ENCODE measurements around the gene SEMA6D. TPM values are rescaled to one million over a fixed set of nuclear protein-coding genes. Genes with fewer than 3 reads are reported as not detected.

Gene SEMA6D
- total RNA-seq, 1 donor from 2014 or later, result not detected

DNA sequence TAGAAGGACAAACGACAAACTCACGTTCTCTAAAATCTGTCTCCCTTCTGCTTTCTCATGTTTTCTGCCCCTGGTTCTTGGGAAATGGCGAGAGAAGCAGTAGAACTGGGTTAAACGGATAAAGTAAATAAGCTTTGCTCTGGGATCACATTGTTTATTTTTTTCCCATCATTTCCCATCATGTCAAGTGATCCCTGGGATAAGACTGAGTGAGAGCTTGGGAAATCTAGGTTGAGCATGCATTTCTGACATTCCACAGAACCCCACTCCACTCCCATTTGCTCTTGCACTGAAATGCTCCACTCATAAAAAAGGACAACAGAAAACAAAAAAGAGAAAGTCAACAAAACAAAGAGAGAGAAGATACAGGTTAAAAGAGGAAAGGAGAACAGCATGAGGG is 69.1 kb downstream of the SEMA6D start:
- no peaks in the 10 kb centered on the region for H3K4me1 Mint-ChIP-seq

DNA sequence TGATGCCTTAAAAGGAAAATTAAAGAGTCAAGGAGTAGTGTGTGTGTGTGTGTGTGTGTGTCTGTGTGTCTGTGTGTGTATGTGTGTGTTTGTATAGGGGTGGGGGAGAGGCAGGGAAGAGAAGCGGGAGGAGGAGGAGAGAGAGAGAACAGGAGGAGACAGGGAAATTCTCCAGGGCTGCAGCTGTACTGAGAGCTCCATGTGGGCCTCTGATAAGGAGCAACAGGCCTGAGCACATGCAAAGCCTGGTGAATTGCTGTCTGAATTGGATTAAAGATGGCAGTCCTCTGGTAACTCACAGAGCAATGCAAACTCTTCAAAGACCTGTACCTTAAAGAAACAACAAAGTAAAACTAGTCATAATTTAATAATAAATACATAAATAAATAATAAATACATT is 70.6 kb downstream of the SEMA6D start:
- intact Hi-C loops (cut with micrococcal nuclease), result no loop called here
- TF ChIP-seq, protein P1, sequence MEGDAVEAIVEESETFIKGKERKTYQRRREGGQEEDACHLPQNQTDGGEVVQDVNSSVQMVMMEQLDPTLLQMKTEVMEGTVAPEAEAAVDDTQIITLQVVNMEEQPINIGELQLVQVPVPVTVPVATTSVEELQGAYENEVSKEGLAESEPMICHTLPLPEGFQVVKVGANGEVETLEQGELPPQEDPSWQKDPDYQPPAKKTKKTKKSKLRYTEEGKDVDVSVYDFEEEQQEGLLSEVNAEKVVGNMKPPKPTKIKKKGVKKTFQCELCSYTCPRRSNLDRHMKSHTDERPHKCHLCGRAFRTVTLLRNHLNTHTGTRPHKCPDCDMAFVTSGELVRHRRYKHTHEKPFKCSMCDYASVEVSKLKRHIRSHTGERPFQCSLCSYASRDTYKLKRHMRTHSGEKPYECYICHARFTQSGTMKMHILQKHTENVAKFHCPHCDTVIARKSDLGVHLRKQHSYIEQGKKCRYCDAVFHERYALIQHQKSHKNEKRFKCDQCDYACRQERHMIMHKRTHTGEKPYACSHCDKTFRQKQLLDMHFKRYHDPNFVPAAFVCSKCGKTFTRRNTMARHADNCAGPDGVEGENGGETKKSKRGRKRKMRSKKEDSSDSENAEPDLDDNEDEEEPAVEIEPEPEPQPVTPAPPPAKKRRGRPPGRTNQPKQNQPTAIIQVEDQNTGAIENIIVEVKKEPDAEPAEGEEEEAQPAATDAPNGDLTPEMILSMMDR (IDR thresholded peaks at IDR 0.05), result no peak
- H3K4me1 Mint-ChIP-seq, result no peaks in the 10 kb centered on the region
- no peaks in the 10 kb centered on the region for H3K36me3 Mint-ChIP-seq (ENCODE audit: low read depth)
- DNase-seq, result no peak
- ChIA-PET CTCF (no interaction called here), POLR2A (no interaction called here)
- H3K9me3 Mint-ChIP-seq, result no peaks in the 10 kb centered on the region
- no peak for ATAC-seq (ENCODE audit: low read depth)
- no peaks in the 10 kb centered on the region for H3K27me3 Mint-ChIP-seq
- H3K27ac Mint-ChIP-seq, result no peak overlapping the region
- H3K4me3 Mint-ChIP-seq, result no peak overlapping the region

More for the DNA sequence above, 69.1 kb downstream of the SEMA6D start:
- H3K27me3 Mint-ChIP-seq, result no peaks in the 10 kb centered on the region
- no peak overlapping the region for H3K27ac Mint-ChIP-seq
- ChIA-PET CTCF (no interaction called here), POLR2A (no interaction called here)
- TF ChIP-seq, protein P1 (IDR thresholded peaks at IDR 0.05), result no peak
- intact Hi-C loops (cut with micrococcal nuclease), result no loop called here
- H3K9me3 Mint-ChIP-seq, result no peaks in the 10 kb centered on the region
- no peaks in the 10 kb centered on the region for H3K36me3 Mint-ChIP-seq (ENCODE audit: low read depth)
- DNase-seq (no peak), ATAC-seq (ENCODE audit: low read depth) (no peak)
- no peak overlapping the region for H3K4me3 Mint-ChIP-seq

DNA sequence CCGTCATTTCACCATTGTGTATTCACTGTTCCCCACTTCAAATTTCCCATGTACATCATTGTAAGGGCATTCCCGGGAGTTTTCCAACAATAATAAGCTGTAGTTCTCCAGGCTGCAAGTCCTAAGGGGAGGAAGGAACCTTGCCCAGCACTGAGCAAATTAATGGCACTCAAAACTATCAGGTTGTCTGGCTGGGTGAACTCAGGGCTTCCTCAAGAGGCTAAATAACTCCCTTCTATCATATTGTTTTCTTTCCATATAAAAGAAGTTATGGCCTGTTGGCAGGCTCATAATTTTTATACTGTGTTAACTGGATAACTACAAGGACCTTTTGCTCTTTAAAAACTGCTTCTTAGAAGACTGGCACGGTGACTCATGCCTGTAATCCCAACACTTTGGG is 71.4 kb downstream of the SEMA6D start:
- no peak for ATAC-seq (ENCODE audit: low read depth)

DNA sequence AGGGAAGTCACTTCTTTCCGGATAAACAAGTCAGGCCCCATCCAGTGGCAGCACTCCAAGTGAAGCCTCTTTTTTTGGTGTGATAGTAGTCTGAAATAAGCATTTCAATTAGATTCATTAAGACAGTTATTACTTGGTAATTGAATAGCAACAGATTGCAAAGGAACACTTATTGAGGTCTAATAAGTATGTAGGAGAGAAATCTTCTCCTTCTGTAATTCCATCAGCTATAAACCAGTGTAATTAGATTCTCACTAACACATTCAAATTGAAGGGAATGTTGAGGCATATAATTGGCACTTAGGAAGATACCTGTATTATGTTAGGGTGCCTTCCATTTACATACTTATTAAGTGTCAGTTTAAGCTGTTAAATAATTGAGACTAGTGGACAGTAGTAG is 73.9 kb downstream of the SEMA6D start:
- H3K27me3 Mint-ChIP-seq, result no peaks in the 10 kb centered on the region
- intact Hi-C loops (cut with micrococcal nuclease), result no loop called here
- ATAC-seq (ENCODE audit: low read depth), result no peak
- ChIA-PET CTCF (no interaction called here), POLR2A (no interaction called here)
- no peak overlapping the region for H3K4me3 Mint-ChIP-seq
- H3K27ac Mint-ChIP-seq, result no peak overlapping the region
- no peaks in the 10 kb centered on the region for H3K36me3 Mint-ChIP-seq (ENCODE audit: low read depth)
- H3K4me1 Mint-ChIP-seq, result no peaks in the 10 kb centered on the region
- no peak for DNase-seq
- H3K9me3 Mint-ChIP-seq, result no peaks in the 10 kb centered on the region
- TF ChIP-seq, protein P1 (IDR thresholded peaks at IDR 0.05), result no peak

More for the DNA sequence above, 71.4 kb downstream of the SEMA6D start:
- Mint-ChIP-seq H3K27ac (no peak overlapping the region), H3K36me3 (ENCODE audit: low read depth) (no peaks in the 10 kb centered on the region), H3K9me3 (no peaks in the 10 kb centered on the region), H3K4me1 (no peaks in the 10 kb centered on the region), H3K27me3 (no peaks in the 10 kb centered on the region), H3K4me3 (no peak overlapping the region)
- POLR2A ChIA-PET, result no interaction called here
- TF ChIP-seq, protein P1 (IDR thresholded peaks at IDR 0.05), result no peak
- intact Hi-C loops (cut with micrococcal nuclease), result no loop called here
- DNase-seq, result no peak
- CTCF ChIA-PET, result no interaction called here

DNA sequence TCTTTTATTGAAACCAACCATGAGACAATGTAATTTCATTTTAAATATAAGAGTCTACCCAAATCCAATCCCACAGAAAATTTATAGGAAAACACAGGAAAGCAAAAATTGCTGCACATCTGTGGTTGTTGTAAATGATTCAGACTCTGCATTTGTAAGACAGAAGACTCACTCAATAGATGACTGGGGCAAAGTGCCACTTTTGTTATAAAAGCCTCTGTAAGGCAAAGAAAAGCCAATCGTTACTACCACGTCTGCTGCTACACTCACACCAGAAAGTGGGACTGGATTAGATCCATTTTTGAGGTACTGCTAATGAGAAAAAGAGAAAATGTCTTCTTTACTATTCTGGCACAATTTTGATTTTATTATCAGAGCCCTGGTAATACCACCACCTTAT is 74.9 kb downstream of the SEMA6D start:
- ChIA-PET CTCF (no interaction called here), POLR2A (no interaction called here)
- no peak overlapping the region for H3K4me3 Mint-ChIP-seq
- intact Hi-C loops (cut with micrococcal nuclease), result no loop called here
- TF ChIP-seq, protein P1 (IDR thresholded peaks at IDR 0.05), result no peak
- no peaks in the 10 kb centered on the region for H3K27me3 Mint-ChIP-seq
- H3K9me3 Mint-ChIP-seq, result no peaks in the 10 kb centered on the region
- no peak overlapping the region for H3K27ac Mint-ChIP-seq
- no peak for ATAC-seq (ENCODE audit: low read depth)
- DNase-seq, result no peak
- H3K36me3 Mint-ChIP-seq (ENCODE audit: low read depth), result no peaks in the 10 kb centered on the region
- no peaks in the 10 kb centered on the region for H3K4me1 Mint-ChIP-seq
